Peyer's patch (tissue), 4 donors: ENCODE data around the gene ADAMTSL2. TPM values are rescaled to one million over a fixed set of nuclear protein-coding genes. Genes with fewer than 3 reads are reported as not detected.

Source experiments
- DNase-seq, 3 donors: peaks; one replicate each; pipeline ENCODE4 v3.0.0-alpha.2; 2017 to 2019
- H3K27ac ChIP-seq, 4 donors: fragments of 200-600 bp; sonication (generic); one replicate each; pipeline ENCODE4 v1.5.1; 2016 to 2019
- H3K27me3 ChIP-seq, 2 donors: fragments of 200-600 bp; sonication (generic); one replicate each; pipeline ENCODE4 v1.5.1; 2019
- H3K36me3 ChIP-seq, 3 donors: fragments of 200-600 bp; sonication (generic); one replicate each; pipeline ENCODE4 v1.5.1; 2016 to 2019
- H3K4me1 ChIP-seq, 4 donors: fragments of 200-600 bp; sonication (generic); one replicate each; pipeline ENCODE4 v1.5.1; 2016 to 2019
- H3K4me3 ChIP-seq, 4 donors: fragments of 200-600 bp; sonication (generic); 1 replicate in 3 of 4; 2 replicates in 1 of 4; pipeline ENCODE4 v1.5.1; 2016 to 2019; ENCODE audit warnings: mild to moderate bottlenecking in 1 of 4
- H3K9me3 ChIP-seq, 4 donors: fragments of 200-600 bp; sonication (generic); one replicate each; pipeline ENCODE4 v1.5.1; 2016 to 2019; ENCODE audit warnings: mild to moderate bottlenecking in 1 of 4
- POLR2A ChIP-seq, 2 donors: fragments of 450-650 bp; IDR thresholded peaks; one replicate each; pipeline ENCODE4 v1.5.1; 2017; ENCODE audit warnings: antibody characterized with exemption in 2 of 2, mild to moderate bottlenecking in 2 of 2, moderate library complexity in 2 of 2
- total RNA-seq, 4 donors: library from RNA; depleted of rRNA; stranded (reverse); fragments of >200 nt; gene quantifications; one replicate each; pipeline ENCODE4 v1.1.0, GENCODE V29; 2016
- TF ChIP-seq, protein P1 (sequence below), 6 experiments: fragments of 450-650 bp in 4 of 6; fragments of 200-600 bp in 2 of 6; sonication (generic) in 1 of 6; IDR thresholded peaks; one replicate each; pipeline ENCODE4 v1.5.1; 2017 to 2019; ENCODE audit warnings: antibody characterized with exemption in 6 of 6, mild to moderate bottlenecking in 3 of 6, moderate library complexity in 1 of 6

ADAMTSL2 gene
- total RNA-seq, 4 donors from 2014 or later = 0.40 to 14.0 (median 1.8) TPM

GRCh38 chr9:133605856-133606707 is 71.6 kb downstream of the ADAMTSL2 start:
- peaks cover 0 to 4% of the 10 kb centered on the region in 2 donors for H3K27me3 ChIP-seq
- no peak overlapping the region for H3K4me3 ChIP-seq

DNA sequence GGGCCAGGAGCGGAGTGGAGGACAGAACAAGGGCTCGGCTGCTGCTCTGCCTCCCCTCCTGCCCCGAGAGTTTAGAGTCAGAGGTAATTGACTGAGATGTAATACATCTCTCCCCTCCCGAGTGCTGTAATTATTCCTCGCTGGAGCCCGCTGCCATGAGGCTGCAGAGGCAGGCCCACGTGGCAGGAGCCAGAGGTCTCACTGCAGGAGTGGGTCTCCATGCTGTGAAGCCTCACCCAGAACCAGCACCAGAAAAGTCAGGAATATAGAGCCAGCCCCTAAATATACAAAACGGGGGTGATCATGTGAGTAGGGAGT is 72.2 kb downstream of the ADAMTSL2 start:
- no peaks in the 10 kb centered on the region for H3K4me1 ChIP-seq
- H3K27ac ChIP-seq = no peak overlapping the region
- TF ChIP-seq POLR2A (IDR thresholded peaks at IDR 0.05) = no peak
- TF ChIP-seq, protein P1, sequence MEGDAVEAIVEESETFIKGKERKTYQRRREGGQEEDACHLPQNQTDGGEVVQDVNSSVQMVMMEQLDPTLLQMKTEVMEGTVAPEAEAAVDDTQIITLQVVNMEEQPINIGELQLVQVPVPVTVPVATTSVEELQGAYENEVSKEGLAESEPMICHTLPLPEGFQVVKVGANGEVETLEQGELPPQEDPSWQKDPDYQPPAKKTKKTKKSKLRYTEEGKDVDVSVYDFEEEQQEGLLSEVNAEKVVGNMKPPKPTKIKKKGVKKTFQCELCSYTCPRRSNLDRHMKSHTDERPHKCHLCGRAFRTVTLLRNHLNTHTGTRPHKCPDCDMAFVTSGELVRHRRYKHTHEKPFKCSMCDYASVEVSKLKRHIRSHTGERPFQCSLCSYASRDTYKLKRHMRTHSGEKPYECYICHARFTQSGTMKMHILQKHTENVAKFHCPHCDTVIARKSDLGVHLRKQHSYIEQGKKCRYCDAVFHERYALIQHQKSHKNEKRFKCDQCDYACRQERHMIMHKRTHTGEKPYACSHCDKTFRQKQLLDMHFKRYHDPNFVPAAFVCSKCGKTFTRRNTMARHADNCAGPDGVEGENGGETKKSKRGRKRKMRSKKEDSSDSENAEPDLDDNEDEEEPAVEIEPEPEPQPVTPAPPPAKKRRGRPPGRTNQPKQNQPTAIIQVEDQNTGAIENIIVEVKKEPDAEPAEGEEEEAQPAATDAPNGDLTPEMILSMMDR (IDR thresholded peaks at IDR 0.05) = no peak
- H3K9me3 ChIP-seq = no peaks in the 10 kb centered on the region
- H3K27me3 ChIP-seq = peaks cover 0 to 4% of the 10 kb centered on the region in 2 donors
- H3K36me3 ChIP-seq = no peaks in the 10 kb centered on the region
- no peak for DNase-seq
- H3K4me3 ChIP-seq = no peak overlapping the region

More at GRCh38 chr9:133605856-133606707, 71.6 kb downstream of the ADAMTSL2 start:
- Histone ChIP-seq H3K4me1 (no peaks in the 10 kb centered on the region), H3K36me3 (no peaks in the 10 kb centered on the region), H3K27ac (no peak overlapping the region), H3K9me3 (no peaks in the 10 kb centered on the region)
- DNase-seq = no peak
- TF ChIP-seq, protein P1 (IDR thresholded peaks at IDR 0.05) = no peak
- TF ChIP-seq POLR2A (IDR thresholded peaks at IDR 0.05) = no peak

- no peak overlapping the region for H3K27ac ChIP-seq
- no peaks in the 10 kb centered on the region for H3K9me3 ChIP-seq
- H3K36me3 ChIP-seq = no peaks in the 10 kb centered on the region
- H3K27me3 ChIP-seq = peaks cover 0 to 4% of the 10 kb centered on the region in 2 donors
- no peak overlapping the region for H3K4me3 ChIP-seq
- no peaks in the 10 kb centered on the region for H3K4me1 ChIP-seq
- no peak for DNase-seq
- TF ChIP-seq POLR2A (IDR thresholded peaks at IDR 0.05) = no peak
- TF ChIP-seq, protein P1 (IDR thresholded peaks at IDR 0.05) = no peak
Observed at GRCh38 chr9:133607381-133607780, 72.9 kb downstream of the ADAMTSL2 start.

DNA sequence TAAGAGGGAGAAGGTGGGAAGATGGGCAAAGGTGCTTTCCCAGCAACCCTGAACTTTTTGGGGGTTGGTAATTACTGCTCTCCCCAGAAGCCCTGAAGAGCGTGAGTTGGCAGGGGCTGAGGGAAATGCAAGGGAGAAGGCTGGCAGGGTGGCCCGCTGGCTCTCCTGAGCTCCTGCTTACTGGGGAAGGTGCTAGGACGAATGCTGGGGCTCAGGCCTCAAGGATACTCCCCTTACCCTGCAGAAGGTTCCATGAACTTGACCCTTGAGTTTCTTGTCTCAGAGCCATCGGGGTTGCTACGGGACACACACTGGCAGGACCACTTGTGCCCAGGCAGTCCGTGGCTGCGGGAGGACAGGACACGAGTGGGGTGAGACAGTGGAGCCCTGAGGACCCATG is 73.5 kb downstream of the ADAMTSL2 start:
- Histone ChIP-seq H3K4me3 (no peak overlapping the region), H3K27ac (no peak overlapping the region), H3K4me1 (no peaks in the 10 kb centered on the region), H3K36me3 (no peaks in the 10 kb centered on the region), H3K9me3 (no peaks in the 10 kb centered on the region), H3K27me3 (peaks cover 0 to 4% of the 10 kb centered on the region in 2 donors)
- TF ChIP-seq POLR2A (IDR thresholded peaks at IDR 0.05) = no peak
- TF ChIP-seq, protein P1 (IDR thresholded peaks at IDR 0.05) = no peak
- no peak for DNase-seq

GRCh38 chr9:133608382-133608781 is 73.9 kb downstream of the ADAMTSL2 start:
- no peak for DNase-seq
- TF ChIP-seq, protein P1 (IDR thresholded peaks at IDR 0.05) = no peak
- TF ChIP-seq POLR2A (IDR thresholded peaks at IDR 0.05) = no peak
- no peaks in the 10 kb centered on the region for H3K9me3 ChIP-seq
- H3K27ac ChIP-seq = no peak overlapping the region
- H3K4me3 ChIP-seq = no peak overlapping the region
- H3K27me3 ChIP-seq = peaks cover 0 to 4% of the 10 kb centered on the region in 2 donors
- no peaks in the 10 kb centered on the region for H3K36me3 ChIP-seq
- H3K4me1 ChIP-seq = no peaks in the 10 kb centered on the region
